ENCODE results near the gene RAVER1.
A peak's percentile ranks its signal among the peaks of the same experiment; 100 is the strongest.

The RAVER1 gene

DNA sequence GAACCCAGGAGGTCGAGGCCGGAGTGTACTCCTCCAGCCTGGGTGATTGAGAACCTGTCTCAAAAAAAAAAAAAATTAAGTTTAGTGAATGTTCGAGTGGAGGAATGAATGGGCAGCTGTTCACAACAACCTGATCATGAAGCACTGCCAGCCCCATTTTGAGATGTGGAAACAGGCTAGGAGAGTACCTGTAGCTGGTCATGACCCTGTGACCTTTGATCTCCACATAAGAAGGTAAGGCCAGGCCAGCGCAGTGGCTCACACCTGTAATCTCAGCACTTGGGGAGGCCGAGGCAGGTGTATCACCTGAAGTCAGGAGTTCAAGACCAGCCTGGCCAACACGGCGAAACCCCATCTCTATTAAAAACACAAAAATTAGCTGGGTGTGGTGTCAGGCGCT is 7.6 kb downstream of the RAVER1 start:
- Histone ChIP-seq H3K36me3 (ENCODE audit: control insufficient read depth, insufficient read depth, low read length) (peaks cover 70% of the 10 kb centered on the region), H3K4me1 (ENCODE audit: control insufficient read depth, insufficient read depth, low read length) (no peaks in the 10 kb centered on the region), H3K9ac (ENCODE audit: low read depth, low read length) (no peak overlapping the region), H3K27me3 (ENCODE audit: control insufficient read depth, insufficient read depth, low read length) (no peaks in the 10 kb centered on the region), H3K4me3 (ENCODE audit: low read depth, low read length) (no peak overlapping the region), H3K9me3 (ENCODE audit: control insufficient read depth, insufficient read depth, low read length) (no peaks in the 10 kb centered on the region)

DNA sequence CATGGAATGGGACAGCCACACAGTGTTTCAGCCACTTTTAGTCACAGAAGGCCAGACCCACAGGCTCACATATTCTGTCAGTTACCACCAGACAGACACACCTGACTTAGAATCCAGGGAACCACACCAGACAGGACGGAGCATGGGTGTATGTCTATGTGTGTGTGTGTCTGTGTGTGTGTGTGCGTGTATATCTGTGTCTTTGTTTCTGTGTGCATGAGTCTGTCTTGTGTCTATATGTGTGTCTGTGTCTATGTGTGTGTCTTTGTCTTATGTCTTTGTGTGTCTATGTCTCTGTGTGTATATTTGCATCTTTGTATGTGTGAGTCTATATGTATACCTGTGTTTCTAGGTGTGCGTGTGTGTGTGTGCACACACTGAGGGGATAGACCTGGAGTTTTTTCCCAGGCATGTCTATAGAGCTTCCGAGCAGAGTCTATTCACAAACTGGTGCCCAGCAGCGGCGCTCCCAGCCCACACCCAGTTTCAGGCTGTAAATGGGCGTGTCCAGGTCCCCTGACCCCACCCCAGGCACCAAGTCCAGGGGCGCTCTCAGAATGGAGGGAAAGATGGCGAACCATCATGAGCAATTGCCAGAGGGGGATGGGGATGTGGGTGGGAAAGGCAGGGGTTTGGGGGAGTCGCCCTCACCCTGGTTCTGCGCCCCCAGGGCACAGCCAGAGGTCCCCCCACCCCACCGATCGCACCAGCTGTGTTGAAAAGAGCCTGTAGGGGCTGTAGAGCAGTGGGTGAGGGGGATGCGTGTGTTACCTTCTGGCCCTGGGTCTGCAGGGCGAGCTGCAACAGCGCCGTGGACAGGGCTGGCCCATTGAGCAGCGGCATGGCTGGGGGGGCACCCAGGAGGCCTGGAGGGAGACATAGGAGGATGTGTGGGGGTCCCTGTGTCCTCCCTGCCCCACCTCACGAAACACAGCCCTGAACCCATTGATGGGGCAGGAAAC is 11.2 kb downstream of the RAVER1 start:
- Histone ChIP-seq H3K27me3 (ENCODE audit: control insufficient read depth, insufficient read depth, low read length) (no peaks in the 10 kb centered on the region), H3K4me3 (ENCODE audit: low read depth, low read length) (no peak overlapping the region), H3K4me1 (ENCODE audit: control insufficient read depth, insufficient read depth, low read length) (no peaks in the 10 kb centered on the region), H3K9ac (ENCODE audit: low read depth, low read length) (no peak overlapping the region), H3K9me3 (ENCODE audit: control insufficient read depth, insufficient read depth, low read length) (no peaks in the 10 kb centered on the region), H3K36me3 (ENCODE audit: control insufficient read depth, insufficient read depth, low read length) (peaks cover 56% of the 10 kb centered on the region)

DNA sequence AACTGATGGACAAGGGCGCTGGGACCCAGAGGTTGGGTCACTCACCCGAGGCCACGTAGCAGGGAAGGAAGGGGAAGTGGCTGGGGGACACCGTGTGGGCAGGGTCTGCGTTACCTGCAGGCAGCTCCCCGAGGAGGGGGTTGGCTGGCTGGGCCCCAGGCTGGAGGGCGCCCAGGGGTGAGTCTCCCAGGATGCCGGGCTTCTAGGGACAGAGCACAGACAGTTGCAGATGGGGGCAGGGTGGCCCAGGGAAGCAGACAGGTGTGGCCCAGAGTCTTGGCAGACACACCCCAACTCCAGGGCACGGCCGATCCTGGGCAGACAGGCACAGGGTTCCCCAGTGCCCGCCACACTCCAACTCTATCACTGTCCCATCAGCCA is 11.9 kb downstream of the RAVER1 start:
- Histone ChIP-seq H3K4me1 (ENCODE audit: control insufficient read depth, insufficient read depth, low read length) (no peaks in the 10 kb centered on the region), H3K36me3 (ENCODE audit: control insufficient read depth, insufficient read depth, low read length) (peaks cover 62% of the 10 kb centered on the region), H3K4me3 (ENCODE audit: low read depth, low read length) (no peak overlapping the region), H3K9me3 (ENCODE audit: control insufficient read depth, insufficient read depth, low read length) (no peaks in the 10 kb centered on the region), H3K9ac (ENCODE audit: low read depth, low read length) (no peak overlapping the region), H3K27me3 (ENCODE audit: control insufficient read depth, insufficient read depth, low read length) (no peaks in the 10 kb centered on the region)

DNA sequence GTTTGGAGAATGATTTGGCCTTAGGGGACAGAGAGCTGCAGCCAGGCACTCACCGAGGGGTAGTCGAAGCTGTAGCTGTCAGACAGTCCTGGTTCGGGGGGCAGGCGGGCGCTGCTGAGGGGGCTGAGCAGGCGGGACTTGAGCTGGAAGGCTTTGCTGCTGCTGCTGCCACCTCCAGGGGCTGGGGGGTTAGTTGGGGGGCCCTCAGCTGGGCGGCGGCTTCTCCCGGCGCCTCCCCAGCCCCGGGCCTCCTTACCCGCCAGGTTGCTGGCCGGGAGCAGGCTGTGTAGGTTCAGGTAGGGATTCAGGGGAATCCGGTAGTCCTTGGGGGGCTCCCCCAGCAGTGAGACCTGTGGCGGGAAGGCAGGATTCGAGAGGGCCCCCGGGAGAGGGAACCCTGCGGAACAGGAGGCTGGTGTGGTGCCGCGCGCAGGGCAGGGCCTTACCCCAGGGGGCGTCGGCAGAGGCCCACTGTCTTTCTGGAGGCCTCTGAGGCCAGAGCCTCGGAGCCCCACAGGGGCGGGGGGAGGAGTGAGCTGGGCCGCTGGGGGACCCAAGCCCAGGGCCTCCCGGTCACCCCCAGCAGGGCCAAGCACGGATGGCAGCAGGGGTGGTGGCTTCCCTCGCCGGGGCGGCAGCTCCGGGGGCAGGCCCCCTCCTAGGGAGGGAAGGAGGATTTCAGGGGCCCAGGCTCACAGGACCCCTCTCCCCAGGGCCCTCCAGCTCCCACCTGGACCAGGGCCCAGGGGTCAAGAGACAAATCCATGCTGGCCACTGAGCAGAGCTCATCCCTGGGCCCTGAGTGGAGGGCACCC is 12.5 kb downstream of the RAVER1 start:
- Histone ChIP-seq H3K4me3 (ENCODE audit: low read depth, low read length) (no peak overlapping the region), H3K9ac (ENCODE audit: low read depth, low read length) (no peak overlapping the region), H3K4me1 (ENCODE audit: control insufficient read depth, insufficient read depth, low read length) (no peaks in the 10 kb centered on the region), H3K27me3 (ENCODE audit: control insufficient read depth, insufficient read depth, low read length) (no peaks in the 10 kb centered on the region), H3K36me3 (ENCODE audit: control insufficient read depth, insufficient read depth, low read length) (peaks cover 62% of the 10 kb centered on the region), H3K9me3 (ENCODE audit: control insufficient read depth, insufficient read depth, low read length) (no peaks in the 10 kb centered on the region)

DNA sequence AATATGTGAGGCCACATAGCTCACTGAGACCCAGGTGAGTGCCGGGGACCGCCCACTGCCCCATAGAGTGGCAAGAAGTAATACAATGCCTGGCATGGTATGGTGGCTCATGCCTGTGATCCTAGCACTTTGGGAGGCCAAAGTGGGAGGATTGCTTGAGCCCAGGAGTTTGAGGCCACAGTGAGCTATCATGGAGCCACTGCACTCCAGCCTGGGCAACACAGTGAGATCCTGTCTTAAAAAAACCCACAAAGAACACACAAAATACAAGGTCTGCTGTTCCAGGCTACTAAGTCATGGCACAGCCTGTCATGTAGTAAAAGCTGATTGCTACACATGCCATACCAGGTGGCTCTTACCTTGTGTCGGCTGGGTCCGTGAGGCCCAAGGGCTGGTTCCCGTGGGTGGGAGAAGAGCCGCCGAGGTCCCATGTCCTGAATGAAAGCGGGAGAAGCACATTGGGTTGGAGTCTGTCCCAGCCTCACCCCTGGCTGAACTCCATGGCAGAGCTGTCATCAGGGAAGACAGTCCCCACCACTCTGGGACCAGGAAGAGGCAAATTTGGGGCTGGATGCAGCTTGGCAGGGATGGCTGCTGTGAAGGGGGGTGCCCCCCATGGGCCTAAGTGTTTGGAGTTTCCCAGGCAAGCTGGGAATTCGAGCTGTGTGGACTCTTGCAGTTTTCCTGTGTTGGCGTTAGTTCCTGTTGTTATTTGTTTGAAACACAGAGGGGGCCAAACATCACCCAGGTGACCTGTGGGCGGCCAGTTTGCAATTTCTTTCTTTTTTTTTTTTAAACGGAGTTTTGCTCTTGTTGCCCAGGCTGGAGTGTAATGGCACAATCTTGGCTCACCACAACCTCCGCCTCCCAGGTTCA is 14.3 kb downstream of the RAVER1 start:
- H3K4me1 ChIP-seq (ENCODE audit: control insufficient read depth, insufficient read depth, low read length), result no peaks in the 10 kb centered on the region
- H3K9me3 ChIP-seq (ENCODE audit: control insufficient read depth, insufficient read depth, low read length), result no peaks in the 10 kb centered on the region
- no peaks in the 10 kb centered on the region for H3K27me3 ChIP-seq (ENCODE audit: control insufficient read depth, insufficient read depth, low read length)
- H3K4me3 ChIP-seq (ENCODE audit: low read depth, low read length), result no peak overlapping the region
- peaks cover 55% of the 10 kb centered on the region for H3K36me3 ChIP-seq (ENCODE audit: control insufficient read depth, insufficient read depth, low read length)
- no peak overlapping the region for H3K9ac ChIP-seq (ENCODE audit: low read depth, low read length)

DNA sequence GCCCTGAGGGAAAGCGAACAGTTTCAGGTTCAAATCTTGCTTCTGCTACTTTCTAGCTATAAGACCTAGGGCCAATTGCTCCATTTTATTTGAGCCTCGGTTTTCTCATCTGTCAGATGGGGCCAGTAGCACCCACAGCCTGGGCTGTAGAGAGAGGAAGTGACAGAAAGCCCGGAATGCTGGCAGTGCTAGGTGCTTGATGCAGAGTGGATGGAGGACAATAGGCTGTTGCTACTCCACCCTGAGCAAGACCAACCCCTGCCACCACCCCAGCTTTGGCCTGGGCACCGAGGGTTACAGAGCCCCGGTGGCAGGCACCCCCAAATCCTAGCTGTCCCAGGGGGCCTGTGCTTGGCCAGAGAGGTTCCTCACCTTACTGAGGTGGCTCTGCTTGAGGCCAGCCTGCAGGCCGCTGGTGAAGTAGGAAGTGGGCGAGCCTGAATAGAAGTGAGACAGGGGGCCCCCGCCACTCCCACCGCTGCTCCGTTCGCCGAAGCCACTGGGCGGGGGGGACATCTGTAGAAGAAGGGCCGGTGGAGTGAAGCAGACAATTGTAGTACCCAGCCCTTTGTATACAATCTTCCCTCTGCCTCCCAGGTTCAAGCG is 15.4 kb downstream of the RAVER1 start:
- no peaks in the 10 kb centered on the region for H3K9me3 ChIP-seq (ENCODE audit: control insufficient read depth, insufficient read depth, low read length)
- H3K36me3 ChIP-seq (ENCODE audit: control insufficient read depth, insufficient read depth, low read length), result peaks cover 48% of the 10 kb centered on the region
- no peaks in the 10 kb centered on the region for H3K27me3 ChIP-seq (ENCODE audit: control insufficient read depth, insufficient read depth, low read length)
- no peaks in the 10 kb centered on the region for H3K4me1 ChIP-seq (ENCODE audit: control insufficient read depth, insufficient read depth, low read length)
- H3K4me3 ChIP-seq (ENCODE audit: low read depth, low read length), result no peak overlapping the region
- H3K9ac ChIP-seq (ENCODE audit: low read depth, low read length), result no peak overlapping the region

DNA sequence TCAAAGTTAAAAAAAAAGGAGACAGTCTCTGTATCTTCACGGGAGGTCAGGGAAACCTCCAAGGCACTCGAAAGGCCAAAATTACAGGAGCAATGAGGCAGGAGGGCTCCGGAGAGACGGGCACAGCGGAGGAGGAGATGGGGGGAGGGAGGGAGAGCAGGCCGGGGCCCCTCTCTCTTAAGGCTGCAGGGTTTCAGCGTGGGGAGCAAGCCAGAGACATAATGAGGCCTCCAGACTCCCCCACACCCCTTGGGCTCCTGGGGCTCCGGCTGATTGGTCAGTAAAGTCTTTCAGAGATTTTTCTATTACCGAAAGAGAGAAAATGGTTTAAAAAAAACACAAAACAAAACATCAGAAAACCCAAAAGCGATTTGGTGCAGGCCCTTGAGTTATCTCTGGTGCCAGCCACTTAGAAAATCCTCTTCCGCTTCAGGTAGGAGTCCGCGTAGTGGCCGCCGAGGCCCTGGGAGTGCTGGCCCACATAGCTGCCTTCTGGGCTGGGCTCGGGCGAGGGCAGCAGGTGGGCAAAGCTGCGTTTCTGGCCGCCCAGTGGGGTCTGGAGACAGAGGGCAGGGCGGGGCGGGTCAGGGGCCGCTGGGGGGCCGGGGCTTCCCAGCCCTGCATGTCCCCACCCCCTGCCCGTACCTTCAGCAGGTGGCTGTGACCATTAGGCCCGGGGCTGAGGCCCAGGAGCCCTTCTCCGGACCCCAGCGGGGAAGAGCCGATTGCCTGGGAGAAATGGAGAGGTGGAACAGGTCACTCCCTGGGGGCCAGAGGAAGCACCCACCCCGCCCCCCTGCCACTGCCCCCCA is 16.1 kb downstream of the RAVER1 start:
- no peak overlapping the region for H3K9ac ChIP-seq (ENCODE audit: low read depth, low read length)
- peaks cover 41% of the 10 kb centered on the region for H3K36me3 ChIP-seq (ENCODE audit: control insufficient read depth, insufficient read depth, low read length)

DNA sequence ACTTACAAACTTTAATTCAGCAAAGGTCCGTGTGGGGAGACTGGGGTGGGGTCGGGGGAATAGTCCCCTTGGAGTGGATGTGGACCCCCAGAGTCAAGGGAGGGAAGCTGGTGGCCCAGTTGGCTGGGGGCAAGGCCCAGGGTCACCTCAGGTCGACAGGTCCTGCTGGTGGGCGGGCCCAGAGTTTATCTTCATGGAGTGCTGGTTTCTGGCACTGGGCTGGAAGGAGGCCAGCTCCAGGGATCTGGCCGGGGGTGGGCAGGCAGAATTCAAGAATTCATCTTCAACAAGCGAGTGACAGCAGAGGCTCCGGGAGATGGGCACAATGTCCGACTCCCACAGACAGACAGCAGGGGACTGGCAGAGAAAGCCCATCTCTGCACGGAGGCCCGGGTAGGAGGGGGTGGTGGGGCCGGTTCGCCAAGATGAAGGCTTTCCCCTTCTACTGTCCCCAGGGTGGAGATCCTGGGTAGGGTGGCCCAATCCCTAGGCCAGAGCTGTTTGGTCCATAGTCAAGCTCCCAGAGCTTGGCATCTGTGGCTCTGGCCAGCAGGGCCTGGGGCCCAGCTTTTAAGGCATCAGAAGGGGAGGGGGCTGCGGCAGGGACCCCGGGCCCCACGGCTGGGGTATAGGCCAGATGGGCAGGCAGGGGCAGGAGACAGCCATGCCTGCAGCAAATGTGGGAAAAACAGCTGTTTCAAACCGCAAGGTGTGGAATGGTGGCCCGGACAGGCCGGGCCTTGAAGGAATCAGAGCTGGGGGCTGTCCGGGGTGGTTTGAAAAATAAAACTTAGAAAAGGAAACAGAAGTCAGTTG is 16.9 kb downstream of the RAVER1 start:
- no peaks in the 10 kb centered on the region for H3K4me1 ChIP-seq (ENCODE audit: control insufficient read depth, insufficient read depth, low read length)
- no peaks in the 10 kb centered on the region for H3K9me3 ChIP-seq (ENCODE audit: control insufficient read depth, insufficient read depth, low read length)
- H3K9ac ChIP-seq (ENCODE audit: low read depth, low read length), result no peak overlapping the region
- H3K36me3 ChIP-seq (ENCODE audit: control insufficient read depth, insufficient read depth, low read length), result peaks cover 33% of the 10 kb centered on the region
- H3K27me3 ChIP-seq (ENCODE audit: control insufficient read depth, insufficient read depth, low read length), result no peaks in the 10 kb centered on the region
- H3K4me3 ChIP-seq (ENCODE audit: low read depth, low read length), result peak overlapping the region; percentile 98

More for the DNA sequence above, 16.1 kb downstream of the RAVER1 start:
- no peak overlapping the region for H3K4me3 ChIP-seq (ENCODE audit: low read depth, low read length)
- H3K4me1 ChIP-seq (ENCODE audit: control insufficient read depth, insufficient read depth, low read length), result no peaks in the 10 kb centered on the region
- H3K9me3 ChIP-seq (ENCODE audit: control insufficient read depth, insufficient read depth, low read length), result no peaks in the 10 kb centered on the region
- no peaks in the 10 kb centered on the region for H3K27me3 ChIP-seq (ENCODE audit: control insufficient read depth, insufficient read depth, low read length)

DNA sequence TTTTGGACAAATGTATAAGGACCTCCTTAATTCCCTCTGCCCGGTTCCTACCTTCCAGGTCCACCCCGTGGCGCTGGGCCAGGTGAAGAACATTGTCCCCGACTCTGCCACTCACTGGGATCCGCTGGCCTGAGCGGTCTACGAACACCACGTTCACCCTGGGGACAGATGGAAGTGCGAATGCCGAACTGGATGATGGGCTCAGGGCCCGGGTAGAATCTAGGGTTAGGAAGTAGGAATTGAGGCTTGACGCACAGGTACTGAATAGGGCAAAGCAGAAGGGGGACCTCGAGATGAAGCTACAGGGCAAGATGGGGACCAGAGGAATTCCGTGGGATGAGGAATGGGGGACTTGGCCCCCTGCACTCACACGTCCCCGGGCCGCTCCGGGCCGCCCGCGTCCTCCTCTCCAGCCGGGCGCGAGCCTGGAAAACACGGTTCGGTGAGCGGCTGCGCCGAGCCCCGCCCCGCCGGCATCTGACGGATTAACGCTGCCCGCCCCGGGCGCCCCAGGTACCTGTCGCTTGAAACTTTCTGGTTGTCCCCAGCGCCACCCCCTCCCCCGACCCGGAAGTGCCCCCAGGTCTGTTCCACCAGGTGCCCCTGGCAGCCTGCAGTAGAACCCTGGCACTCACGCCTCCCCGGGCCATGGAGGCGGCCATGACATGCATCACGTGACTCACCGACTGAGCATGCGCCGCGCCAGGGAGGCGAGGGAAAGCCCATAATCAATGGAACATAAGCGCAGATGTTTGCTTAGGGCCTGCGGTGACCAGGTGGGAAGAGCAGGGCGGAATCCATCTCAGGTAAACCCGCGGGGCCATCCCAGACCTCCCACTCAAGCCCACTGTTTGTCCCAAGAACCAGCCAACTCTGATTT is 17.8 kb downstream of the RAVER1 start, which contains the start of gene FDX2:
Gene FDX2, minus strand, starts transcription at position 681 of the 880 bp plus-strand sequence. Its CDS starts 19 bp downstream, at position 662.
- H3K4me1 ChIP-seq (ENCODE audit: control insufficient read depth, insufficient read depth, low read length), result no peaks in the 10 kb centered on the region
- H3K4me3 ChIP-seq (ENCODE audit: low read depth, low read length), result peak within 1 kb of the TSS; percentile 98
- H3K9ac ChIP-seq (ENCODE audit: low read depth, low read length), result peak within 1 kb of the TSS; percentile 56
- H3K36me3 ChIP-seq (ENCODE audit: control insufficient read depth, insufficient read depth, low read length), result peaks cover 26% of the 10 kb centered on the region
- H3K9me3 ChIP-seq (ENCODE audit: control insufficient read depth, insufficient read depth, low read length), result no peaks in the 10 kb centered on the region
- no peaks in the 10 kb centered on the region for H3K27me3 ChIP-seq (ENCODE audit: control insufficient read depth, insufficient read depth, low read length)

All from iPS-15b (cell line).